ENCODE results near the gene VPS13D.

Gene VPS13D

GRCh38 chr1:12416744-12417143 lies 186.9 kb downstream of the VPS13D start:
- DNase-seq (ENCODE audit: low spot score), result no peak
- in situ Hi-C loops (cut with MboI; ENCODE audit: low sequenced_read_pairs, unreplicated experiment), result no loop called here
- TF ChIP-seq, protein P1, sequence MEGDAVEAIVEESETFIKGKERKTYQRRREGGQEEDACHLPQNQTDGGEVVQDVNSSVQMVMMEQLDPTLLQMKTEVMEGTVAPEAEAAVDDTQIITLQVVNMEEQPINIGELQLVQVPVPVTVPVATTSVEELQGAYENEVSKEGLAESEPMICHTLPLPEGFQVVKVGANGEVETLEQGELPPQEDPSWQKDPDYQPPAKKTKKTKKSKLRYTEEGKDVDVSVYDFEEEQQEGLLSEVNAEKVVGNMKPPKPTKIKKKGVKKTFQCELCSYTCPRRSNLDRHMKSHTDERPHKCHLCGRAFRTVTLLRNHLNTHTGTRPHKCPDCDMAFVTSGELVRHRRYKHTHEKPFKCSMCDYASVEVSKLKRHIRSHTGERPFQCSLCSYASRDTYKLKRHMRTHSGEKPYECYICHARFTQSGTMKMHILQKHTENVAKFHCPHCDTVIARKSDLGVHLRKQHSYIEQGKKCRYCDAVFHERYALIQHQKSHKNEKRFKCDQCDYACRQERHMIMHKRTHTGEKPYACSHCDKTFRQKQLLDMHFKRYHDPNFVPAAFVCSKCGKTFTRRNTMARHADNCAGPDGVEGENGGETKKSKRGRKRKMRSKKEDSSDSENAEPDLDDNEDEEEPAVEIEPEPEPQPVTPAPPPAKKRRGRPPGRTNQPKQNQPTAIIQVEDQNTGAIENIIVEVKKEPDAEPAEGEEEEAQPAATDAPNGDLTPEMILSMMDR (IDR thresholded peaks at IDR 0.05; ENCODE audit: borderline replicate concordance, control extremely low read depth, extremely low read depth, insufficient read depth, missing control alignments), result no peak

DNA sequence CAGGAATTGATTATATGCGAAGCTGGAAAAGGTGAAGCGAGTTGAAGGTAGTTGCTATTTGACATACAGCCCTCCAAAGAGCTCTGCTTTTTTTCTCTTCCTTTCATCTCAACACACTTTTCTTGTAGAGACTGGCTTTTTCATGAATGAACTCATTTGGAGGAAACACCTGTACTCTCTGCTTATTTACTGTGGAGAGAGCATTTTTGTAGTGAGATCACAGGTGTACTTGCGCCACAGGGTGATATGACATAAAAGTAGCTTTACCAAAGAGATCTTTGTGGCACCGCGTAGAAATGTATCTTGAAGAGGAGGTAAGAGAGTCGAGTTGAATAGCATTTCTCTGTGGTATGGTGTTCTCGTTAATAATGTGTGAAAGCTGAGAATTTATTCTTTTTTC lies 187.6 kb downstream of the VPS13D start:
- DNase-seq (ENCODE audit: low spot score), result no peak
- TF ChIP-seq, protein P1 (IDR thresholded peaks at IDR 0.05; ENCODE audit: borderline replicate concordance, control extremely low read depth, extremely low read depth, insufficient read depth, missing control alignments), result no peak
- in situ Hi-C loops (cut with MboI; ENCODE audit: low sequenced_read_pairs, unreplicated experiment), result no loop called here

- in situ Hi-C loops (cut with MboI; ENCODE audit: low sequenced_read_pairs, unreplicated experiment), result no loop called here
- TF ChIP-seq, protein P1 (IDR thresholded peaks at IDR 0.05; ENCODE audit: borderline replicate concordance, control extremely low read depth, extremely low read depth, insufficient read depth, missing control alignments), result no peak
- DNase-seq (ENCODE audit: low spot score), result no peak
Measured at GRCh38 chr1:12420171-12420570, 190.3 kb downstream of the VPS13D start.

DNA sequence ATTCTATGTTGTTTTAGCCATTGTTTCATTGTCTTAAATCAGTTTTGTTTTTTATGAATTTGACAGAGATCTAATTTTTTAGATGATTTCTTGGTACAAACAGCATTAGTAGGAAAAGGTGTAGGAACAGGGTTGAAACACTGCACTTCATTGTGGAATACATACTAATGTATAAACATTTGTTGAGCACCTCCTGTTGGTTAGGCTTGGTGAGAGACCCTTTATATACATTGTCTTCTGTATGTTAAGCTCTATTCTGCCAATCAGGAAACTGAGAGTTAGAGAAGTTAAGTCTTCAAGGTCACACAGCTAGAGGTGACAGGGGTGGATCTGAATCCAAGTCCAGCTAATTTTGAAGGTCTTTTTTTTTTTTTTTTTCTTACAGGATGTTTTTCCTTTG lies 192.7 kb downstream of the VPS13D start:
- TF ChIP-seq, protein P1 (IDR thresholded peaks at IDR 0.05; ENCODE audit: borderline replicate concordance, control extremely low read depth, extremely low read depth, insufficient read depth, missing control alignments), result no peak
- no peak for DNase-seq (ENCODE audit: low spot score)
- in situ Hi-C loops (cut with MboI; ENCODE audit: low sequenced_read_pairs, unreplicated experiment), result no loop called here

GRCh38 chr1:12424087-12424529 lies 194.3 kb downstream of the VPS13D start:
- in situ Hi-C loops (cut with MboI; ENCODE audit: low sequenced_read_pairs, unreplicated experiment), result no loop called here
- DNase-seq (ENCODE audit: low spot score), result no peak
- TF ChIP-seq, protein P1 (IDR thresholded peaks at IDR 0.05; ENCODE audit: borderline replicate concordance, control extremely low read depth, extremely low read depth, insufficient read depth, missing control alignments), result no peak

DNA sequence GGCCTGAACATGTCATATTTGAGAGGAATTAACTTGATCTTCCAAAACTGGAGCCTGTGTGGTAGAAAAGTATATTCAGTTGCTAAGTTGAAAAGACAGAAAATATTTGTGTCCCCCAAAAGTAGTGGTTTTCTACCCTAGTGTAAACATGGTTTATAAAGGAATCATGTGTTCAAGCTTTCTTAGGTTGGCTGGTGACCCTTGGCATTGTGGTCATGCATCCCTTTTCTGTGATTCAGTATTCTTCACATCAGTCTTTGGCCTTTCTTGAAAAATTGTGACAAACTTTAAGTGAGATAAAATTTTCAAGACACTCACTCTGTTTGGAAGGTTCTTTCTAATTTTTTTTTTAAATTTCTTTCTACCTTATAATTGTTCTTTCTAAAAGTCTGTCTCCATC lies 195.0 kb downstream of the VPS13D start:
- no peak for DNase-seq (ENCODE audit: low spot score)
- in situ Hi-C loops (cut with MboI; ENCODE audit: low sequenced_read_pairs, unreplicated experiment), result no loop called here
- TF ChIP-seq, protein P1 (IDR thresholded peaks at IDR 0.05; ENCODE audit: borderline replicate concordance, control extremely low read depth, extremely low read depth, insufficient read depth, missing control alignments), result no peak

- TF ChIP-seq, protein P1 (IDR thresholded peaks at IDR 0.05; ENCODE audit: borderline replicate concordance, control extremely low read depth, extremely low read depth, insufficient read depth, missing control alignments), result no peak
- DNase-seq (ENCODE audit: low spot score), result no peak
Measured at GRCh38 chr1:12426030-12426429, 196.2 kb downstream of the VPS13D start.

More at GRCh38 chr1:12426030-12426429, 196.2 kb downstream of the VPS13D start:
- in situ Hi-C loops (cut with MboI; ENCODE audit: low sequenced_read_pairs, unreplicated experiment), result no loop called here

Data from GM13976 (cell line).